GM10266 (cell line): ENCODE data around the gene TMEM86A.

Source experiments
- DNase-seq: peaks from one replicate; pipeline ENCODE4 v3.0.0; 2012; ENCODE audit errors: extremely low spot score
- TF ChIP-seq, protein P1 (sequence below): IDR thresholded peaks from 2 replicates; pipeline ENCODE4 v1.5.1; 2012; ENCODE audit warnings: mild to moderate bottlenecking, low read depth; ENCODE audit not compliant: control insufficient read depth, insufficient read depth; ENCODE audit errors: missing control alignments

Gene TMEM86A

DNA sequence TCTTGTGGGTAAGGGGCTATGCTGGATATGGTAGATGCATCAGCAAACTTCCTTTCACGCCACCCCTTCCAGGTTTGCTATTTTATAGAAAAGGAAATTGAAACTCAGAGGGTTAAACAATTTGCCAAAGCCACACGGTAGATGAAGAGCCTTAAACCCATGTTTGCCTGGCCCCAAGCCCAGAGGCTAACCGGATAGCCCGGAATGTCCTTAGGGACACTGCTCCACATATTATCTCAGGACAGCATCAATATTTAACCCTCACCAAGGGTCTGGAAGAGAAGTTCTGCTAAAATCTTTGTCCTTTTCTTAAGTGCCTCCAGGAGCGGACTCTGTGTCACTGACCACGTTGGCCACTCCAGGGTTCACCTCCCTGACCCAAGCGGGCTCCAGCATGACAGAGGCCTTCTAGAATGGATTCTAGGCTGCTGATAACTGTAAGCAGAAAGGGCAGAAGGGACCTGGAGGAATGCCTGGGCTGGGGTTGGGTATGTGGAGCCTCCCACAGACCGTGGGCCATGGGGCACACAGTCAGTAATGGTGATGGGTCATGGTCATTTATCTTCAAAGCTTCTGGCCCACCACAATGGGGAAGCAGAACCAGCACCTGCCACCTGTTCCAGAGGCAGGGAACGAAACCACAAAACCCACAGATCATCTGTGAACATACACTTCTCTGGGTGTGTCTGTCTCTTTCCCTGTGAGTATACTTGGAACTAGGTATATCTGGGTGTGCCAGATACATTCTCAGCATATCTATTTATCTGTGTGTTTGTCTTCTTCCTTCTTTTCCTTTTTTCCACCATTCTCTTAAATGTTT lies 5.4 kb upstream of the TMEM86A start:
- TF ChIP-seq, protein P1, sequence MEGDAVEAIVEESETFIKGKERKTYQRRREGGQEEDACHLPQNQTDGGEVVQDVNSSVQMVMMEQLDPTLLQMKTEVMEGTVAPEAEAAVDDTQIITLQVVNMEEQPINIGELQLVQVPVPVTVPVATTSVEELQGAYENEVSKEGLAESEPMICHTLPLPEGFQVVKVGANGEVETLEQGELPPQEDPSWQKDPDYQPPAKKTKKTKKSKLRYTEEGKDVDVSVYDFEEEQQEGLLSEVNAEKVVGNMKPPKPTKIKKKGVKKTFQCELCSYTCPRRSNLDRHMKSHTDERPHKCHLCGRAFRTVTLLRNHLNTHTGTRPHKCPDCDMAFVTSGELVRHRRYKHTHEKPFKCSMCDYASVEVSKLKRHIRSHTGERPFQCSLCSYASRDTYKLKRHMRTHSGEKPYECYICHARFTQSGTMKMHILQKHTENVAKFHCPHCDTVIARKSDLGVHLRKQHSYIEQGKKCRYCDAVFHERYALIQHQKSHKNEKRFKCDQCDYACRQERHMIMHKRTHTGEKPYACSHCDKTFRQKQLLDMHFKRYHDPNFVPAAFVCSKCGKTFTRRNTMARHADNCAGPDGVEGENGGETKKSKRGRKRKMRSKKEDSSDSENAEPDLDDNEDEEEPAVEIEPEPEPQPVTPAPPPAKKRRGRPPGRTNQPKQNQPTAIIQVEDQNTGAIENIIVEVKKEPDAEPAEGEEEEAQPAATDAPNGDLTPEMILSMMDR = no peak
- no peak for DNase-seq

DNA sequence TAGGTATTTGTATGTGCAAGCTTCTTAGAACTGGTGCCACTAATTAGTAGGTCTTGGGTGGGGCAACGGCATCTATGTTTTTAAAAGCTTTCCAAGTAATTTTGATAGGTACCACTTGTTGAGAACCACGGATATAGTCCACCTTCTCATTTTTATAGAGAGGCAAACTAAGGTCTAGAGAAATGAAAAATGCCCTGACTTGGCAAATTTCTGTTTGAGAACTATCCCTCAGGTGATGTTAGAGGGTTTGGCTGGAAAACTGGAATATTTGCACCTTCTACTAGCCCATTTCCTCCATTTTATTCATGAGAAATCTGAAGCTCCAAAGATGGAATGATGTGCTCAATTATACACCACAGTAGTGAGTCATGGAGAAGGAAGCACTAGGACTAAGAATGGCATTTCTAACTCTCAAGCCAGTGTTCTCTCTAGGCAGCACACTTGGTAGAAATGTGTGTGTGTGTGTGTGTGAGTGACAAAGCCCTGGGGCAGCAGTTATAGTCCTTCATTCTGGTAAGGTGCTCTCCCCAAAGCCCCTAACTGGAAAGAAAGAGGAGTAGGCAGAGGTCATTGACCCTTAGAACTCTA lies 1.8 kb upstream of the TMEM86A start:
- TF ChIP-seq, protein P1 = no peak
- no peak for DNase-seq

DNA sequence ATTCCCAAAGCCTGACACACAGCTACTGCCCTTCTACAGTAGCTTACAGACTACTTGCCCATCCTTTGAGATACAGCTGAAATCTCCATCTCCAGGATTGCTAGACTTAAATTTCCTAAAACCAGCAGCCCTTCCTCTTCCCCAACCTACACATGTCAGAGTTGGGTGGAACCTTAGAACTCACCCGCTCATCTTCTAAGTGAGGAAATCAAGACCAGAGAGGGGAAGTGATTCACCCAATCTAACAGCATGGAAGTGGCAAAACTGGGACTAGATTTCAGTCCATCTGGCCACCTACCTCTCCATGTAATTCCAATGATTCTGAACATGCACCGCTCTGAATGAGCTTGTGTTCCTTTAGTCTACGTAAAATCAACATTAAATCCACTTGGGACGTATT lies 1.0 kb upstream of the TMEM86A start:
- TF ChIP-seq, protein P1 = no peak
- DNase-seq = no peak

DNA sequence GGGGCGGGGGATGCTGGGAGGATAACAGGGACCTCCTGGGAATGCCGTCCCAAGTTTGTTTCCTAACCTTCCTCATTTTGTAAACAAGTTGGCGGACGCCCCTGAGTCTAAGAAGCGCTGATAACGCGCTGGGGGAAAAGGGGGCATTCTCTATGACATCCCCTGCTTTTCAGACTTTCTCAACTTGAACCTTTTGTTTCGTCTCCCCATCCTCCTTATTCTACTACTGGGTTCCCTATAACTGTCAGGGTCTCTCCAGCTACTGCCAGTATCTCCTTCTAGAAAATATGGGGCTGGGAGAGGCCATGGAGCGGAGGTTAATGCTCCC lies 654 bp downstream of the TMEM86A start:
- DNase-seq = no peak
- TF ChIP-seq, protein P1 = no peak

DNA sequence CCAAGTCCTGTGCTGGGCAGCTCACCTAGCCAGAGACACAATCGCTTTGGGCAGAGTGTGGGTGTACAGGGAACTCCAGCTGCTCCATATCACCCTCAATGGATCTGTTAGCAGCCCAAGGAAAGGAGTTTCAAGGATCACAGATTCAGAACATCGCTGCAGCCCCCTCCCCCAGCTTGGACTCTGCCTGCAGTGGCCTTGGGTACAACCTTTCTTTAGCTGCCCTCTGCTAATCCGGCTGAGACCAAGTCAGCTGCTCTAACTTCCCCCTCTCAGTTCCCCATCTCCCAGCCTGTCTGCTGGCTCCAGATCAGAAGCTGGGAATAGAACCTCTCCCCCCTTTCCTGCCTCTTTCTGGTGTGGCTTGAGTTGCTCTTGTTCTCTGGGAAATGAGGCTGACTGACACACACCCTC lies 1.3 kb downstream of the TMEM86A start:
- TF ChIP-seq, protein P1 = no peak
- no peak for DNase-seq

DNA sequence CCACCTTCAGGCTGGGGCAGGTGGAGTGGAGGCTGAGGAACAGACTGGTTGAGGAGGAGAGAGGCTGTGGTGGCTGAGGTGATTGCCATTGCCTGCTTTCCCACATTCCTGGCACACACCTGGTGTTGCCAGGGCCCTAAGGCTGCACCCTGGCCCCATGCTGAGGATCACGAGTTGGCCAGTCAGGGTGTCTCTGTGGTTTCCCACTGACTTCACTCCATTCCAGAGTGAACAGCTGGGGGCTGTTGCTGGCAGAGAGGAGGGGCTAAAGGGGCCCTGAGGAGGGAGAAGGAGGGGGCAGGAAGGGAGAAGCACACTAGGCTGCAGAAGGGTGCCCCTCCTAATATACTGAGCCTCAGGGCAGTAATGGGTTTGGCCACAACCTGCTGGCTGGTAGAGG lies 1.8 kb downstream of the TMEM86A start:
- TF ChIP-seq, protein P1 = no peak
- no peak for DNase-seq

DNA sequence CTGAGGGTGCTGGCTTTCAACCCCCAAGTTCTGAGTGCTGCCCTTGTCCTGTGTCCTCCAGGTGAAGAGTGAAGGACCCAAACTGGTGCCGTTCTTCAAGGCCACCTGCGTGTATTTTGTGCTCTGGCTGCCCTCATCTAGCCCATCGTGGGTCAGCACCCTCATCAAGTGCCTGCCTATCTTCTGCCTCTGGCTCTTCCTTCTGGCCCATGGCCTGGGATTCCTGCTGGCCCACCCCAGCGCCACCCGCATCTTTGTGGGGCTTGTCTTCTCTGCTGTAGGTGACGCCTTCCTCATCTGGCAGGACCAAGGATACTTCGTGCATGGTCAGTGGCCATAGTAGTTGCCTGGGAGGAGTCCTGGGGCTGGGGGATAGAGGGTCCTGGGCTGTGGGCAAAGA lies 2.3 kb downstream of the TMEM86A start:
- TF ChIP-seq, protein P1 = no peak

More for the DNA sequence above, 2.3 kb downstream of the TMEM86A start:
- no peak for DNase-seq
